Measurements from ENCODE around the gene TACSTD2.
"Not testable (repeated sequence)": the region's sequence is repeated elsewhere in the genome, so short reads cannot be mapped to it uniquely, and the experiment has no call there.

GRCh38 chr1:58601921-58602320 lies 24.9 kb upstream of the TACSTD2 start:
- TF ChIP-seq, protein P1, sequence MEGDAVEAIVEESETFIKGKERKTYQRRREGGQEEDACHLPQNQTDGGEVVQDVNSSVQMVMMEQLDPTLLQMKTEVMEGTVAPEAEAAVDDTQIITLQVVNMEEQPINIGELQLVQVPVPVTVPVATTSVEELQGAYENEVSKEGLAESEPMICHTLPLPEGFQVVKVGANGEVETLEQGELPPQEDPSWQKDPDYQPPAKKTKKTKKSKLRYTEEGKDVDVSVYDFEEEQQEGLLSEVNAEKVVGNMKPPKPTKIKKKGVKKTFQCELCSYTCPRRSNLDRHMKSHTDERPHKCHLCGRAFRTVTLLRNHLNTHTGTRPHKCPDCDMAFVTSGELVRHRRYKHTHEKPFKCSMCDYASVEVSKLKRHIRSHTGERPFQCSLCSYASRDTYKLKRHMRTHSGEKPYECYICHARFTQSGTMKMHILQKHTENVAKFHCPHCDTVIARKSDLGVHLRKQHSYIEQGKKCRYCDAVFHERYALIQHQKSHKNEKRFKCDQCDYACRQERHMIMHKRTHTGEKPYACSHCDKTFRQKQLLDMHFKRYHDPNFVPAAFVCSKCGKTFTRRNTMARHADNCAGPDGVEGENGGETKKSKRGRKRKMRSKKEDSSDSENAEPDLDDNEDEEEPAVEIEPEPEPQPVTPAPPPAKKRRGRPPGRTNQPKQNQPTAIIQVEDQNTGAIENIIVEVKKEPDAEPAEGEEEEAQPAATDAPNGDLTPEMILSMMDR (IDR thresholded peaks at IDR 0.05): not testable (repeated sequence)
- TF ChIP-seq POLR2A (IDR thresholded peaks at IDR 0.05): not testable (repeated sequence)
